Measurements from ENCODE around the gene KDM3A.
"Not testable (repeated sequence)": the region's sequence is repeated elsewhere in the genome, so short reads cannot be mapped to it uniquely, and the experiment has no call there.

Gene KDM3A

DNA sequence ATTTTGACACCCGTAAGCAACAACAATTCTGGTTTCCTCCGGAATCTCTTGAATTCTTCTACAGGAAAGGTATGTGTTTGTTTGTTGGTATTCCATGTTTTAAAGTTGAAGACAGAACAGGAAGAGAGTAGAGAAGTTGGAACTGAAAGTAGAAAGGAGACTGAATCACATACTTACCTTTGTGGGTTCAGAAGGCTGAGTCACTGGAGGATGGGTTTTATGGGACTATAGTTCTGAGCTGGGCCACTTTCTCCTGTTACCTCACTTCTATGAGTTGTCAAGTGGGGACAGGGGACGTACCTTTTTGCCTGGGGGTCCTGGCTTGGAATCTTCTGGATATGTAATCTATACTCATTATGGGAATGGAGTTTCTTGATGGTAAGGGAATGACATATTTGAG is 40.9 kb downstream of the KDM3A start:
- DNase-seq, result no peak

DNA sequence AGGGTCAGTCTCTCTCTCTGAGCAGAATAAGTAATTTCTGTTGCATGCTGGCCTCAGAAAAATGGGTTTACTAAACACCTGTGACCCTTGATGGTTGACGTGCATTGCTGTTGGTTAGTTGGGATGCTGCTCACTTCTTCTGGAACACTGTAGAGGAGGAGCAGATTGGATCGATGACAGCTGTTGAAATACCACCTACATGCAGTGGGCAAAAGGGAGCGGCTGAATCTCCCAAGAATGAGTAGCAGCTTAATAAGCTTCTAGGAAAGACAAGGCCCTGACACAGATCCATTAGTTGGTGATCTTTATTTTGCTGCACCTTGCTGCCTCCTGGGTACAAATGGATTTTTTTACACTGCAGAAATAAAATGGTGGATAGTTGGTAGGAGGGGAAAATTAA is 43.2 kb downstream of the KDM3A start:
- no peak for DNase-seq

DNA sequence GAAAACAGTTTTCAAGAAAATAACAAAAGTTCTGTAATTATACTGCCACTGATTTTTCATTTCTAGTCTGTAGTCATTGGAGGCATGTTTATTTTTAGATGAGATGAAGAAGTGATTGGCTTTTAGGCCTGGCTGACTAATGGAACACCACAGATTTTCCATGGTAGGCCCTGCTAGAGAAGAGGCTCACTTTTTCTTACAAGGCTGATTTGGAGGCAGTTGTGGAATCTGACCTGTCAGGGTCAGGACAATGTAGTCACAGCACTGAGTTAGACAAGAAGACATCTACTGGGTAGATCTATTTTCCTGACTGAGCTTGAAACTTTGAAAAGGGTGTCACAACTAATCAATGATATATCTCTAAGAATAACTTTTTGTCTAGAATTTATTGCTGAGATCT is 43.9 kb downstream of the KDM3A start:
- no peak for DNase-seq

DNA sequence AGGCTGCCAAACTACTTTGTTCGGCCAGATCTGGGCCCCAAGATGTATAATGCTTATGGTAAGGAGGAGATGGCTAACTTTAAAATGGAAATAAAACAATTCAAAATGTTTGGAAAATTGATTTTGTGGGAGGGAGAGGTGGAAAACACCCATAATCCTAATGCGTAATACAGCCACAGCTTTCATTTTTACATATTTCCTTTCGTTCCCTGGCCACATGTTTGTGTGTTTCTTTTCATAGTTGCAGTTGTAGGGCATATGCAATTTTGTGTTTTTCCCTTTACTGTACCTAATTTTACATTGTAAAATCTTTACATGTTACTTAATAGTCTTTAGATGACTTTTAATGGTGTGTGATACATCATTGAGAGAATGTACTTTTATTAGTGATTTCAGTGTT is 44.6 kb downstream of the KDM3A start:
- no peak for DNase-seq

DNA sequence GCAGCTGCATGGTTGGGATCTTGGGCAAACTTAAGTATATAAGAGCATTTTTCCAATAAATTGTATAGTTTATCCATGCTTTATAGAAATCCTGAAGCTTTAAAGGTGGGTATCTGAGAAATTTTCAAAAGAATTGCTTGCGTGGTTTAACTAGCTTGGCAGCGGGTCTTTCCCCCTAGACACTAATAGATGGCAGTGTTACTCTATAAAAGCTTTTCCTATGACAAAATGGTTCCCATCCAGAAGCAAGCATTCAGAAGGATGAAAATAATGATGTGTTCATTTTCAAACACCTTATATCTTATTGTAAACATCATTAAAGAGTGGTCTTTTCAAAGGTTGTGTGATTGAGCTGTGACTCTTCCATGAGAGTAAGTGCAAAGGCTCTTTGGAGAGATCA is 45.9 kb downstream of the KDM3A start:
- DNase-seq, result peak in 1 of 14 donors; percentile 7

DNA sequence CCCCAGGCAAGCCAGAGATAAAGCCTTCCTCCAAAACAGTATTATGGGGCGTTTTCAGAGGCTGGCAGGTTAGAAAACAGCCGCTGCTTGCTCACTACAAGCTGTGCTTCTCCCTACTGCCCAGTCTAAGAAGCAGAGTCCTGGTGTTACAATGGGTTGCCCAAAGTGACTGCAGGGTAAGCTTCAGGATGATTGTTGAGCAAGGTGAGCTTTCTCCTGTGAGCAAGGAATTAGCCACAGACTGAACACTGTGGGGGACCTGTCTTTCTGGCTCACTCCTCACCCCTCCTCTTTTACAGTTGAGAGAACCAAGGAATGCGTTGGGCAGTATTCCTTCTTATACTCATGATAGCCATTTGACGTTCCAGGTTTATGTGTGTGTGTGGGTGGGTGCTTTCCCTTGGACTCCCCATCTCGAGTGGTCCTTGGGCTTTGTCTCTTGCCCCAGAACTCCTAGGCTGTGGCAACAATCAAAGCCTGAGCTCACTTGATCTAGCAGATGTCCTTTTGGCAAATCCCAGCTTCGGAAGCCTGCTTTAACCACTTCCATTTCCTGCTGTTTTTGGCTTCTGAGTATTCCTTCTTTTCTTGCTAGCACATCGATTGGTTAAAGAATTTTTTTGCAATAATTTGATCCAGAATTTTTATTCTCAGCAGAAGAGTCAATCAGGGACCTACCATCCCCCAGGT is 47.5 kb downstream of the KDM3A start:
- peak in 1 of 14 donors; percentile 55 for DNase-seq

DNA sequence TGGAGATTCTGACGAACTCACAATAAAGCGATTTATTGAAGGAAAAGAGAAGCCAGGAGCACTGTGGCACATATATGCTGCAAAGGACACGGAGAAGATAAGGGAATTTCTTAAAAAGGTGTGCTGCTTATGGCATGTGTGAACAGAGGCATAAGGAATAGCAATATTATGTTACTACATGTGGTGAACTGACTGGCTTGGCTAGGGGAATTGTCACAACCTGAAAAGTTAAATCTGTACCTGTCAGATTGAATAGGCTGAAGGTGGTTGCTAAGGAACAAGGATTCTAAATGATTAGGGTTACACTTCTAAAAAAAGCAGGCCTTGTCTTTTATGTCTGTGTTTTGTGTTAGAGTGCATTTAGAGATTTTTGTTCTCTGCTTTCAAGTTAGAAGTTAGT is 48.4 kb downstream of the KDM3A start:
- DNase-seq, result no peak

DNA sequence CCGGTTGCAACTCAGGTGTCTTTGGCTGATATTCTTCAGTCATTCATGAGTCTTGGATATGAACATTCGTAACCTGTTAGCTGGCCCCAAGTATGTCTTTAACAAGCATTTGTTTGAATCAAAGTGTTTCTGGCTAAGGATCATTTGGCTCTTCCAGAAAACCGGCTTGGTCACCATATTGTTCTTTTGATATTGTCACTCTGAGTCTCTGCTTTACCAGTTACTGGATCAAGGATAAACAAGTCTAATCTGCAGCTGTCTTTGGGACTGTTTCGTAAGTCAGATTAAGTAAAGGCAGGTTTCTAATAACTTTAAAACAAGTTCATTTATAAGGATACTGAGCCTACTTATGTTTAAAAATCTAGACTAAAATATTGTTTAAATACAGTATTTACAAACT is 49.1 kb downstream of the KDM3A start:
- DNase-seq, result no peak

DNA sequence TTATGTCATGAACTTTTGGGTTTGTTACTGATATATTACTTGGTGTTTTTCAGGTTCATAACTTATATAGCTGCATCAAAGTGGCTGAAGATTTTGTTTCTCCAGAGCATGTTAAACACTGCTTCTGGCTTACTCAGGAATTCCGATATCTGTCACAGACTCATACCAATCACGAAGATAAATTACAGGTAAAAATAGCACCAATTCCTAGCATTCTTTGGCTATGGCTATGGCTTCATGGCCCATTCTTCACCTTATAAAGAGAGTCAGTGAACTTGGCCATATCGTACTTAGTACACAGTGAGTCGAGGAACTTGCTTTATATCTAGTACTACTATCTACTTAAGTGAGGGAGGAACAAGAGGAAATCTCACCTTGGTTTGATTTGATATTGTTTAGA is 49.9 kb downstream of the KDM3A start:
- DNase-seq, result no peak

DNA sequence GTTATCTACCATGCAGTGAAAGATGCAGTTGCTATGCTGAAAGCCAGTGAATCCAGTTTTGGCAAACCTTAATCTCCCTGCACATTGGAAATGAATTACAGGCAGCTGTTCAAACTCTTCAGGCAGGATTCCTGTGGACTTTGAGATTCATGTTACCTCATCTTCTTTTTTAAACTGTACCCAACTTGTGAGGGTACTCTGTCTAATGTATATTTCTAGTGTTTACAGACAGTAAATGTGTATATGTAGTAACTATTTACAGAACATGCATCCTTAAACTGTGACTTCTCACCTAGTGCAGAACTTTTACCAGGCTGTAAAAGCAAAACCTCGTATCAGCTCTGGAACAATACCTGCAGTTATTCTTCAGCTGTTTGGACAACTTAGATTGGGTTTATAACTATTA is 50.9 kb downstream of the KDM3A start:
- DNase-seq, result no peak

DNA sequence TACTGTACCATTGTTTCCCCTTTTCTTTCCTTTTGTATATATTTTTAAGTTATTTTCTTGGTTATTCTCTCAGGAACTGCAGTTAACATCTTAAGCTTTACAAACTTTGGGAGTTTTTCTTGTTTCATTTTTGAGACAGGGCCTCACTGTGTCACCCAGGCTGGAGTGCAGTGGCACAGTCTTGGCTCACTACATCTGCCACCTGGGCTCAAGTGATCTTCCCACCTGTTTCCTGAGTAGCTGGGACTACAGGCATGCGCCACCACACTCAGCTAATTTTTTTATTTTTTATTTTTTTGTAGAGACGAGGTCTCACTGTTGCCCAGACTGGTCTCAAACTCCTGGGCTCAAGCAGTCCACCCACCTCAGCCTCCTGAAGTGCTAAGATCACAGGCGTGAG is 55.2 kb downstream of the KDM3A start:
- not testable (repeated sequence) for DNase-seq

DNA sequence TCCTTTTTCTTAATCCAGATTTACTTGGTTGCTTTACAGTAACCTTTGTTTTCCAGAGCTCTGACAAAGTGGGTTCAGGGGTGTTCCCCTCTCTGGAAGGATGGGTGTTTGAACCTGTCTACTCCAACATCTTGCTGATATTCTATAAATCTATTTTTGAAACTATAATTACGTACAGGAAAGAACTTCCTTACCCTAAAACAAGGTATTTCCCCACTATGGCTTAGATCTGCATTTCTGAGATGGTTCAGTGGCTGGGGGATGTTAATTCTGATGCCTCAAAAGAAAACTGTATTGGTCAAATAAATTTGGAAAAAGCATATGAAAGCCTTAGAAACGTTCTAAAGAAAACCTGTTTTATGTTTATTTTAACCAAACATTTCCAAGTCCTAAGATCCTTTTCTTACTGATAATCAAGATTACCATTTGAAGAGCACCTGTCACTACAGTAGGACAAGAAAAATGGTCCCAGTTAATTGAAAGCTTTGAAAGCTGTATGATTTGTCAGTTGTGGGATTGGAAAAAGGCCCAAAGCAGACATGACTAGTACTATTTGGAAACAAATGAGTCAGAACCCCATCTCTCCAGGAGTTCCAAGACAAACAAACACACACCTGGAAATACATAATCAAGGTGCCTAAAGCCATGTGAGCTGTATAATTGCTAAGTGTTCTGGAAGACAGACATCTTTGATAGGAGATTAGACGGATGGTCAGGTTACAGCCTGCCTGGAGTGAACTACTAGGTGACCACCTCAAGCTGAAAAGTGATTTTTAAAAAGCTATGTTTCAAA is 57.5 kb downstream of the KDM3A start:
- DNase-seq, result no peak

DNA sequence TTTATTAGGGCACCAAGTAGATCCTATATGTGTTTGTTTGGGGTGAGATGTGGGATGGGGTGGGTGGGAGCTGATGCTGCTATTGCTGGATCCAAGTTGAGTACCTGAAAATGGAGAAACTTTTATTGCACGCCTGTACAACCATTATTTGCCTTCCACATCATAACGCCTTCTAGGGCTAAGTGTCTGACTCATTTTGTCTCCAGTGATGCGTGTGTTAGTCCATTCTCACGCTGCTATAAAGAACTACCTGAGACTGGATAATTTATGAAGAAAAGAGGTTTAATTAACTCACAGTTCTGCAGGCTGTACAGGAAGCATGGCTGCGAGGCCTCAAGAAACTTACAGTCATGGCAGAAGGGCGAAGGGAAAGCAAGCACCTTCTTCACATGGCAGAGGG is 58.2 kb downstream of the KDM3A start:
- no peak for DNase-seq

DNA sequence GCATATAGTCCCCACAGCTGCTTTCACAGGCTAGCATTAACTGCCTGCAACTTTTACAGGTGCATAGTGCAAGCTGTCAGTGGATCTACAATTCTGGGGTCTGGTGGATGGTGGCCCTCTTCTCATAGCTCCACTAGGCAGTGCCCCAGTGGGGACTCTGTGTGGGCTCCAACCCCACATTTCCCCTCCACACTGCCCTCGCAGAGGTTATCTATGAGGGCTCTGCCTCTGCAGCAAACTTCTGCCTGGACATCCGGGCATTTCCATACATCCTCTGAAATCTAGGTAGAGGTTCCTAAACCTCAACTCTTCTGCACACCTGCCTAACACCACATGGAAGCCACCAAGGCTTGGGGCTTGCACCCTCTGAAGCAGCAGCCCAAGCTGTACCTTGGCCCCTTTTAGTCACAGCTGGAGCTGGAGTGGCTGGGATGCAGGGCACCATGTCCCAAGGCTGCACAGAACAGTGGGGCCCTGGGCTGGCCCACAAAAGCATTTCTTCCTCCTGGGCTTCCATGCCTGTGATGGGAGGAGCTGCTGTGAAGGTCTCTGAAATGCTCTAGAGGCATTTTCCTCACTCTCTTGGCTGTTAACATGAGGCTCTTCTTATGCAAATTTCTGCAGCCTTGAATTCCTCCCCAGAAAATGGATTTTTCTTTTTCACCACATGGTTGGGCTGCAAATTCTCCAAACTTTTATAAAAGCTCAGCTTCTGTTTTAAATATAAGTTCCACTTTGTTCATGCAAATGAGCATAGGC is 59.3 kb downstream of the KDM3A start:
- DNase-seq, result no peak

DNA sequence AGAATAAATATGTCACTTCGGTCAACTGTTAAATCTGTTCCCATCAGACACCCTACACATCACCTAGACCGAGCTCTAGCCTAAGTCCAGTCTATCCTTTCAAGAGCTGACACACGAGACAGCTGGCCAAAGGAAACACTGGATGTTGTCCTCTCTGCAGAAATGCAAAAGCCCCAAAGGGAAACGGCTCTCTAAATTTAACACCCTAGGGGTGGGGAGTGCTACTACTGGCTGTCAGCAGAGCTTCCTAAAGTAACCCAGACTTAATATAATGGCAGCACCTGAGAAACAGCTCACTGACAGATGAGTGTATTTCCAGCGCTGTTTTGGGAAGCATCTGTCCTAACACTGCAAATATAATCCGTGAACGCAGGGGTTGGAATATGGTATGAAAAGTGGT is 66.4 kb downstream of the KDM3A start:
- DNase-seq, result no peak

DNA sequence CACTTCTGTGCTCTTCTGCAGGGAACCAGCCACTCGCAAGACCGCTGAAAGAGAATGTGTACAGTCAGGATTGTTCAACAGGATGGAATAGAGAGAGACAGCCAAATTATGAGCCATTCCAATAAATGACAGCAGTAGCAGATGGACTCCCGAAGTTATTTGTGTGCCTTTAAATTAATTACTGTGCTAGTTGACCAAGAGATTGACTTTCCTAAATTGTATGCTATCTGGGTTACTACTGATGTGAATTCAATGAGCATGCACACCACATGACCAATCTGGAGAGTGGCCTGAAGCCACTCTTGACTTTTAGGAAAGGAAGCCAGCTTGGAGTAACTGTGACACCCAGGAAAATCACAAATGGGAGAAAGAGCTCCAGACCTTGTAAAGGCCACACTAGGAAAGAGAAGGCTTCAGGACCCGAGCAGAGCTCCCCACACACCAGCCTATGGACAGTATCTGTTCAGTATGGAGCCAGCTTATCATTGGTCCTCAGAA is 69.3 kb downstream of the KDM3A start:
- peak in 1 of 14 donors; percentile 62 for DNase-seq

DNA sequence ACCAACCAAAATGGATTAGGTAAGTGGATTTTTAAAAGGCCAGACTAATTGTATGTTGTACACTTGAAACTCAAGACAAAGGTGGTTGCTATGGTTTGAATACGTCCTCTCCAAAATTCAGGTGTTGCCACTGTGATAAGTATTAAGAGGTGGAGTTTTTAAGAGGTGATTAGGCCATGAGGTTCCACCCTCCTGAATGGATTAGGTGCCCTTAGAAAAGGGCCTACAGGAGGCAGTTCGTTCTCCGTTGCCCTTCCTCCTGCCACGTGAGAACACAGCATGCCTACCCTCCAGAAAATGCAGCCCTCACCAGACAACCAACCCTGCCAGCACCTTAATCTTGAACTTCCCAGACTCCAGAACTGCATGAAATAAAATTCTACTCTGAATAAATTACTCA is 70.9 kb downstream of the KDM3A start:
- no peak for DNase-seq

DNA sequence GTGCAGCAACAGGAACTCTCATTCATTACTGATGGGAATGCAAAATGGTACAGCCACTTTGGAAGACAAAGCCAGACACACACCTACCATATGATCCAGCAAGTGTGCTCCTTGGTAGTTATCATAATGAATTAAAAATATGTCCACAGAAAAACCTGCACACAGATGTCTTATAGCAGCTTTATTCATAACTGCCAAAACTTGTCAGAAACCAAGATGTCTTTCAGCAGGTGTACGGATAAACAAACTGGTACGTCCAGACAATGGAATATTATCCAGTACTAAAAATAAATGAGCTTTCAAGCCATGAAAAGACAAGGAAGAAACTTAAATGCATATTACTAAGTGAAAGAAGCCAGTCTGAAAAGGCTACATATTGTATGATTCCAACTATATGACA is 71.7 kb downstream of the KDM3A start:
- no peak for DNase-seq

DNA sequence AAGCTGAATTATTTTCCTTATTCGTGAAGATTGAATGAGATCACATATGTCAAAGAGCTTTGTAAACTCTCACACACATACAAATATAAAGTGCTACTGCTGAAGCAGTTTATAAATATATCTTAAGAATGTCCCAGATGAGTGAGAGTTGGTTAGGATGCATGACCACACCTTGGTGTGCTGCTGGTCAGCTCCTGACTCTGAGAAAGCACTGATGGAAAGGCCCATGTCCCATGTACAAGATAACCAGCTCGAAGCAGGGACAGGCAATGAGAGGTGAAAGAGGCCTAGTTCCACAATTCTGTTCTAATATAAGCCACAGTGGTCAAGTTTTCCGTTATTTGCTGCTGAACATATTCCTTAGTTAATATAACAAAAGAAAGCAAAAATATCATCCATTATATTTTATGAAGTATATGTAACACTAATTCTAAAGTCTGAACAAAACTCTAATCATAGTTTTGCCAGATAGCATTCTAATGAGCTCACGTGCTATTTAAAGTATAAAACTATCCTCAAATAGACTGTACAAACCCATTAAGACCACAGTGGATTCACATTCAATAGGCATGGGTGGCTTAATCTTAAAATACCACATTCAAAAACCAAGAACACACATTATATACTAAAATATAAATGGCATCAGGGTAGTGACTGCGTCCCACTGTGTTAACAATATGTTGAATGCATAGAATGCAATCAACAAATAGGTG is 72.9 kb downstream of the KDM3A start:
- DNase-seq, result no peak

DNA sequence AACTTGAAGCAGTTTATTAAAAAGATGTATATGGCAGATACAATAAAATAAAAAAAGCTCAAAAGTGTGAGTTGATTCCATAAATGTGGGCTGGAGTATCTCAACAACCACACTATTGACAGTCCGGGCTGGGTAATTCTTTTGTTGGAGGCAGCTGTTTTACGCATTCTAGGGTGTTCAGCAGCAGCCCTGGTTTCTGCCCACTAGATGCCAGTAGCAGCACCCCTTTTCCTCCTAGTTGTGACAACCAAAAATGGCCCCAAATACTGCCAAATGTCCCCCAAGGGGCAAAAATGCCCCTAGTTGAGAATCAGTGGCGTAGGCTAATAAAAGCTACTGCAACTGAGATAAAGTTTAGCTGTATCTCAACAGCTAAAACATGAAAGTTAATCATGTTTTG is 77.3 kb downstream of the KDM3A start:
- DNase-seq, result peak in 8 of 14 donors; percentile 3 to 10 (median 6)

DNA sequence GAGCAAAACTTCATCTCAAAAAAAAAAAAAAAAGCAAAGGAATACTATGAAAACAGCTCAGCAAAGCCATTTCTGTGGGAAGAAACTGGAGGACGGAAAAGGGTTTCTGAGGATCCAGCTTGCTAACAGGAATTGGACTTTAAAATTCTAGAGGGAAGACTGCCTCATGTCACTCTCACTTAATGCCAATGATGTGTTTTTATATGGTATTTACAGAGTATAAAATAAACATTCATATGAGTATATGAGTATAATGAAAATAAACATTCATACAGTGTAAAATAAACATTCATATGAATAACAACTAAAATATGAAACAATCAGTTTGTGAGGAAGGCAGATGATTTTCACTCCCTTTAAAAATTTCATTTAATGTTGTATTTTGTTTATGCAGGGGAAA is 78.2 kb downstream of the KDM3A start:
- DNase-seq, result no peak

DNA sequence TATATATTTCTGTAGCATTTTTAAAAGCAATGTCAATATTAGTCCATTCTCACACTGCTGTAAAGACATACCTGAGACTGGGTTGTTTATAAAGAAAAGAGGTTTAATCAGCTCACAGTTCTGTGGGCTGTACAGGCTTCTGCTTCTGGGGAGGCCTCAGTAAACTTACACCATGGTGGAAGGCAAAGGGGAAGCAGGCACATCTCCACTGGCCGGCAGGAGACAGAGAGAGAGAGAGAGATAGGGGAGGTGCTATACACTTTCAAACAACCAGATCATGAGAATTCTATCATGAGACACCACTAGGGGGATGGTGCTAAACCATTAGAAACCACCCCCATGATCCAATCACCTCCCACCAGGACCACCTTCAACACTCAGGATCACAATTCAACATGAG is 79.0 kb downstream of the KDM3A start:
- DNase-seq, result no peak

DNA sequence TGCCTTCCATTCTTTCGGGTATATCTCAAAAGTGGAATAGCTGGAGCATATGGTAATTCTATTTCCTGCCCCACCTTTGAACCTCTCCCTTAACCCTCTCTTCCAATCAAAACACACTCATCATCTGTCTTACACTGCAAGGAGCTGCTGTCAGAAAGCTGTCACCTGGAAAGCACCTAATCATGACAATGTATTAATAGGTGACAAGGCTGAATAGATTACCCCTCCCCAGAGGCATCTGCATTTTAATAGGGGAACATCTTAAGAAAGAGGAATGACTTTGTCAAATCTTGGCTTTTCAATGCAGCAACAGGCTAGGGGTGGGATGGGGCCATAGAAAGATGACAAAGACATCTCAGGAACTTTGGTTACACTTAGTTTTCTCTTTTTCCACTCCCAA is 80.8 kb downstream of the KDM3A start:
- no peak for DNase-seq
